NCI-H2081 (cell line): Measurements from ENCODE around the gene DCHS2.

ENCODE experiments used
- DNase-seq, 2 experiments: peaks; one replicate each; lab custom pipeline; 2025; lab: John Stamatoyannopoulos, UW

DCHS2 gene, protein sequence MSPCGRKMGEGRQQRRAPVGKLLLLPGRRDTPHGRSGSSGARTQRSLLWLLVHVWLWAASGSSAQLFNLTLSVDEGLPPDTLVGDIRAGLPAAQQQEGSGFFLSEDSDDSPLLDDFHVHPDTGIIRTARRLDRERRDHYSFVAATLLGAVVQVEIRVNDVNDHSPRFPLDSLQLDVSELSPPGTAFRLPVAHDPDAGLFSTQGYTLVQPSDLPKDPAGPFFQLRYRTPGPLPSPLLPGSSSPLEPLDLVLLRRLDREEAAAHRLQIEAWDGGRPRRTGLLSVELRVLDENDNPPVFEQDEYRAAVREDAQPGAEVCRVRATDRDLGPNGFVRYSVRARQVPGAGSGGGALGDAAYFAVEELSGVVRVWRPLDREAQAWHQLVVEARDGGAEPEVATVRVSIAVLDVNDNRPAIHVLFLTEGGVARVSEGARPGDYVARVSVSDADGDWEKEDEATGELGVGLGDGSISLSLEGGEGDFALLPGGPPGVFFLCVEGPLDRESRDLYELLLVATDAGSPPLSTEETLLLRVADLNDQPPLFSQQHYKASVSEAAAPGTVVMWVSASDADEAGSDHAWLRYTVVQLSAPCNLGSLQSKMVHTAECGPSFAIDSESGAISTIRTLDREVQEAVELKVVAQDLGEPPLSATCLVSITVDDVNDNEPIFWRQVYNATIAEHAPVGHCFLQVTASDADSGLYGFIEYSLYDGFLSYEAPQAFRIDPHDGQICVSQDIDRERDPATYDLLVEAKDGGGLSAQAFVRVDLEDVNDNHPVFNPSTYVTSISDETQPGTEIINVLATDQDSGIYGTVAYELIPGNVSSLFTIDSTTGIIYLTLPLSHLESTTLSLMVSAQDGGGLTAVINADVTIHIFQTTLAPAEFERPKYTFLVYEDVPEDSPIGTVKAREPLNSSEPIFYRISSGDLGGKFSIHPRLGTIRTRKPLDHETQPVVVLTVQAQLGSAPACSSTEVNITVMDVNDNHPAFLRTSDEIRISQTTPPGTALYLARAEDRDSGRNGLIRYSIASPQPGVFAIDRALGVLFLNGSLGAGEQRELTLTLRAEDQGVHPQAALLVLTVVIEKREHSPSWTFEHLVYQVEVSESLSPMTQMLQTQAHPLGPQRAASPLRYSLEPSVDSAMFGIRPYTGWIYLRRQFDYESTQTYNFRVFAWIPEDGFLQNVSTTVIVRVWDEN (N-terminal part only)

DNA sequence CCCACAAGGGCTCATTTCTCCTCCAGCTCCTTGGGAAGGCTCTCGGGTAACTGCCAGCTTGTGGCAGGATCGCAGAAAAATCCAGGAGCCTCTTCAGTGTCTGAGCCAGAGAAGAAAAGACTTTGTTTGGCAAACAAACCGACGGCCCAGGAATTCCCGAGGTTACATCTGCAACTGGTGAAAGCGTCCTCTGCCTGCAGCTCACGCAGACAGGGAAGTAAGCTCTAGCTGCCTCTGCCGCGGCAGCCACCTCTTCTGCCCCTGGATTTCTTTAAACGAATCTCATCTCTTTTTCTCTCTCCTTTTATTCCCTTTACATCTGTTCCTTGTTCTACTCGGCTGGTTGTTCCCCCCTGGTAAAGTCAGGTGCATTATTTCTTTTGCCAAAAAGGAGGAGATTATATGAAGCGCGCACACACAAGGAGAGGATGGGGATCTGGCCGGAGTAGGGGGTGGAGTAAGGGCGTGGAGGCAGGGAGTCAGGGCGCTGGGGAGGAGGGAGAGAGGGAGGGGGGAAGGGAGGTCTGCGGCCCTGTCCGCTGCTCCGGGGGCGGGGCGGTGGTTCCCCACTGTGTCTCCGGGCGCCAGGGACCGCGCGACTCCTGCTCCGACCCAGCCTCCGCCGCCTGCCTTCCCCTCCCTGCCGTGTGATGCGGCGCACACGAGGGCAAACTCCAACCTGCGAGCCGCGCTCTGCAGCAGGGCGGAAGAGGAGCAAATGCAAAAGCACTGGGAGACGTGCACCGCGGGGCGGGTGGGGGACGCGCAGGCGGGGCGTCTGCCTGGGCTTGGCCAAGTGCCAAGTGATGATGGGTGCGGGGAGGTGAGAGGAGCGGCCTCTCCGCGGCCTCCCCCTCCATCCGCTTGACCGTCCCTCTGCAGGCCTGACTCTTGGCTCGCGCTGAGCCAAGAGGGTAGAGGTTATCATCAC is at the start of gene DCHS2:
DCHS2 (minus strand) TSS at position 459 of the 931 bp plus-strand sequence; CDS start at position 15, 444 bp downstream.
- peak; percentile 19 to 25 for DNase-seq

- no peak for DNase-seq
Measured at GRCh38 chr4:154534296-154534695, 42.7 kb upstream of the DCHS2 start.

DNA sequence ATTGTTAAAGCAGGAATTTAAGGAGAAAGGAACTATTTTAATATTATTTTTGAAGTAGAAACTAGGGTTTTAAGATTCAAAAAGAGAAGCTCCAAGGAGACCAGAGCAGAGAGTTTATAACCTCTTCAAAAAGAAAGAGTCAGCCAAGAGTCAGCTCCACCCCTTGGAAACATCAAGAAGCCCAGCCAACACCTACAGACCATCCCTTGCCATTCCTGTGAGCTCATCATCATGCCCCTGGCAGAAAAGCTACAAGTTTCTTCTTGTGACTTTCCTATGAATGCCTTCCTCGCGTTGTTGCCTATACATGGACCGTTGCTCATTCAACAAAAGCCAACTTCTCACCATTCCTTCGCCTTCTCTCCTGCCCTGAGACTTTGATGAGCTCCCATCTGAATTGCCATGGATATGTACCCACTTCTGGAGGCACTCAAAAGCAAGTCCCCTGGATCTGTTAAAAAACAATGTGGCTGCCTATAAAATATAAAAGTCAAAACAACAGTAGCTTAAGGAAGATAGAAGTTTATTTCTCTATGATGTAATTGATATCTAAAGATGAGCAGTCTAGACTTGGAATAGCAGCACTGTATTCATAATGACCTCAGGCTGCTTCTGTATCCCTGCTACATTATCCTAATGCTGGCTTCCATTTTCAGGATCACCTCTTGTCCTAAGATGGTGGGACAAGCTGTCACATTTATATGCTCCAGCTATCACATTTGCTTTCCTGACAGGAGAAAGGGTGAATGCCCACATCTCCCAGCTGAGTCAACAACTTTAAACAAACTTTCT is 38.3 kb upstream of the DCHS2 start:
- no peak for DNase-seq

- no peak for DNase-seq
Measured at GRCh38 chr4:154528869-154529268, 37.3 kb upstream of the DCHS2 start.

DNA sequence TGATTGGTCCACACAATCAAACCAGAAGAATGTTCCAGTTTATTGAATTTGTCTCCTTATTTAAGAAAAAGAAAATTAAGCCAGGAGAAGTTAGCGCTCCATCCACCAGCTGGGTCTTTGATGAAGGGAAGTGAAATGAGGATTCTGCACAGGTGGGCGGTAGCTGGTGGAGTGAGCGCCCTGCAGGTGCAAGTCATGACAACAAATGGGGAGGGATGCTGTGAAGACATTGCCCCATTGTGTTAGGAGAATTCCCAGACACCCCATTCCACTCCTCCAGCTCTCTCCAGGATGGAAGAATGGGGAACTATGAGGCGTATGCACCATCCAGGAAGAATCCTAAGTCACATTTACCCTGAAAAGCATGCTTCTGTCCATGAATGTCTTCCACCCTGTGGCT is 35.7 kb upstream of the DCHS2 start:
- DNase-seq = peak in 1 of 2 experiments; percentile 1

GRCh38 chr4:154526151-154526550 is 34.6 kb upstream of the DCHS2 start:
- DNase-seq = peak in 1 of 2 experiments; percentile 17

GRCh38 chr4:154521607-154522006 is 30.0 kb upstream of the DCHS2 start:
- no peak for DNase-seq

- no peak for DNase-seq
Measured at GRCh38 chr4:154519214-154519613, 27.6 kb upstream of the DCHS2 start.

GRCh38 chr4:154517591-154517990 is 26.0 kb upstream of the DCHS2 start:
- no peak for DNase-seq

GRCh38 chr4:154516318-154517029 is 24.9 kb upstream of the DCHS2 start:
- DNase-seq = no peak

GRCh38 chr4:154511981-154512380 is 20.4 kb upstream of the DCHS2 start:
- DNase-seq = no peak

DNA sequence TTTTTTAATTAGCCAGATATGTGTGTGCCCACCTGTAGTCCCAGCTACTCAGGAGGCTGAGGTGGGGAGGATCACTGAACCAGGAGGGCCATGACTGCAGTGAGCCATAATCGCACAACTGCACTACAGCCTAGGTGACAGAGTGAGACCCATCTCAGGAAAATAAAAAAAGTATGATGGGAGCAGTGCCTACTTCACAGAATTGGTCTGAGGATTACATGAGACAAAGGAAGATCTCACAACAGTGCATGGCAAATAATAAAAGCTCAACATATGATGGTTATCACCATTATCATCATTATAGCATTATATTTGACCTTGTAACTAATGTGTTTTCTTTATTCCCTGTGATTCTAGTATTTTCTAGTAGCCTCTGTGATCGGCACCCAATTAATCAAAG is 19.9 kb upstream of the DCHS2 start:
- no peak for DNase-seq

DNA sequence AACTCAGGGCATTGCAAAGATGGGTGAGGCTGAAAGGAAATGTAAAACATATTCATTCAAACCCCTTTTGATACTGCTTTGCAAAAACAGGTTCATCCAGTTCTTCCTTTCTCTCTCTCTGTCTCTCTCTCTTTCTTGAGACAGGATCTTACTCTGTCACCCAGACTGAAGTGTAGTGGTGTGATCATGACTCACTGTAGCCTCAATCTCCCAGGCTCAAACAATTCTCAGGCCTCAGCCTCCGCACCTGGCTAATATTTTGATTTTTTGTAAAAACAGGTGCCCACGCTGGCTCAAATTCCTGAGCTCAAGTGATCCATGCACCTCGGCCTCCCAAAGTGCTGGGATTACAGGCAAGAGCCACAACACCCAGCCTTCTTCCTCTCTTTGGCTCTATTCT is 15.6 kb upstream of the DCHS2 start:
- DNase-seq = no peak

GRCh38 chr4:154506253-154506652 is 14.7 kb upstream of the DCHS2 start:
- peak; percentile 27 to 39 for DNase-seq

GRCh38 chr4:154503598-154503997 is 12.0 kb upstream of the DCHS2 start:
- DNase-seq = peak in 1 of 2 experiments; percentile 24

DNA sequence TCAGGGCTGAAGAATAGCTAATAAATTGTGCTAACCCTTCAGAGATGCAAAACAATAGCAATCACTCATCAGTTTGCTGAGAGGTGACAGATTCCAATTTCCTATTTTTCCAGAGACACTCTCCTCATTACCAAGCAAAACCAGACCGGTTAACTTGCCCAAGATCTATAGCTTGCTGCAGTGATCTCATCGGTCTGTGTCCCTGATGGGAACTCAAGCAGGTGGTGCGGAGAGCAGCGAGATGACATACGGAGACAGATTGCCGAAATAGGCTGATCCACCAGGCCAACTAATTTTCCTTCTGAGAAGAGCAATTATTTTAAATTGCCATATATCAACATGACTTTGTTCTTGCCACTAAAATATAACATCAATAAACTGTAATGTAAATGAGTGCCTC is 10.5 kb upstream of the DCHS2 start:
- DNase-seq = no peak

- DNase-seq = no peak
Measured at GRCh38 chr4:154497889-154498288, 6.3 kb upstream of the DCHS2 start.

DNA sequence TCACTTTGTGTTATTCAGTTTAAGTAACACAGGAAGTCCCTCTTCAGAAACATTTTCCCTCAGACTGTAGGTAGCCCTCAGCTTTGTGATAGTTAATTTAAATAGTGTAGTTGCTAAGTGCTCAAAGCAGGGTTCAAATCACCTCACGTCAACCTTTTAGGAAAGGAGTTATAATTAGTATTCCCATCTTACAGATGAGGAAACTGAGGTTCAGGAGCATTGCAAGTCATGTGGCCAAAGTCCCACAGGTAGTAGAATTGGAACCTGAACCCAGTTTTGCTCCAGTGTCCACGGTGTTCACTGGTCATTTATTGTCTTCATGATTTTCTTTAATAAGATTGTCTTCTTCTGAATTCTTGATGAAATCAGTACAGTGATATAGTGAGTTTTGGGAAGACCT is 4.3 kb upstream of the DCHS2 start:
- no peak for DNase-seq

DNA sequence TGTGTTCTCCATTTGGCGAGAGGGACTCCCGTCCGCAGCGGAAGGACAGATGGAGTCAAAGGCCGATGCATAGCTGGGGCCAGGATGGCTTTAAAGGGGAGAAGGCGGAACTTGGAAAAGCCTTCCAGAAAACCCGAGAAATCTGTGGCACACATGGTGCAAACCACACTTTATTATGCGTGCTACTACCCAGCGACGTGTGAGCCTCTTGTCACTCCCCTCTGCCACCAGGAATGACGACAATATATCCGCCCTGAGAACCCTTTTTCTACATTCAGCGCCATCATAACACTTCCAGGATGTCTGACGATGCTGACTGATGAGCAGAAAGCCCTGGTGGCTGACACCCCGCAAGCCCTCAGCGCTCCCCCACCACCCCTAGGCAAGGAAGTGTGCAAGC is 689 bp upstream of the DCHS2 start:
- no peak for DNase-seq
